Naive B cell (primary cell): ENCODE results near the gene LCNL1. TPM values are rescaled to one million over a fixed set of nuclear protein-coding genes. Genes with fewer than 3 reads are reported as not detected.

ENCODE experiments used
- ATAC-seq, 2 donors: fragments of 150-1000 bp; cut with Tn5 transposase; 2 replicates each; pipeline ENCODE4 v1.10.0; 2021; ENCODE audit warnings: low read depth in 2 of 2, mild to moderate bottlenecking in 2 of 2, moderate library complexity in 2 of 2
- DNase-seq: peaks from one replicate; pipeline ENCODE4 v3.0.0; 2022
- H3K27ac Mint-ChIP-seq, 6 donors: one replicate each; pipeline ENCODE4 v1.8.0; 2020 to 2022; ENCODE audit warnings: mild to moderate bottlenecking in 6 of 6, mixed read lengths in 6 of 6, moderate library complexity in 5 of 6, inconsistent platforms in 2 of 6
- H3K27me3 Mint-ChIP-seq, 3 donors: one replicate each; pipeline ENCODE4 v1.8.0; 2021 to 2022; ENCODE audit warnings: mixed read lengths in 3 of 3, mild to moderate bottlenecking in 1 of 3
- H3K36me3 Mint-ChIP-seq, 2 donors: one replicate each; pipeline ENCODE4 v1.8.0; 2020 to 2022; ENCODE audit warnings: mixed read lengths in 2 of 2, inconsistent platforms in 1 of 2, mild to moderate bottlenecking in 1 of 2
- H3K4me1 Mint-ChIP-seq, 3 donors: one replicate each; pipeline ENCODE4 v1.8.0; 2020 to 2022; ENCODE audit warnings: mixed read lengths in 3 of 3, inconsistent platforms in 1 of 3, mild to moderate bottlenecking in 1 of 3, moderate library complexity in 1 of 3
- H3K4me3 Mint-ChIP-seq, 8 donors: one replicate each; pipeline ENCODE4 v1.8.0; 2020 to 2022; ENCODE audit warnings: mild to moderate bottlenecking in 8 of 8, mixed read lengths in 8 of 8, moderate library complexity in 8 of 8, inconsistent platforms in 2 of 8
- H3K9me3 Mint-ChIP-seq, 7 donors: one replicate each; pipeline ENCODE4 v1.8.0; 2020 to 2022; ENCODE audit warnings: mixed read lengths in 7 of 7, mild to moderate bottlenecking in 5 of 7, inconsistent platforms in 2 of 7, moderate library complexity in 1 of 7
- polyA plus RNA-seq, 6 donors: library from polyadenylated mRNA; unstranded; fragments of 300-500 nt; fragmentation: Illumina TruSeq; gene quantifications; one replicate each; pipeline ENCODE4 v1.2.3, GENCODE V29; 2021; ENCODE audit warnings: low read depth in 6 of 6

Gene LCNL1
- polyA plus RNA-seq, result not detected

DNA sequence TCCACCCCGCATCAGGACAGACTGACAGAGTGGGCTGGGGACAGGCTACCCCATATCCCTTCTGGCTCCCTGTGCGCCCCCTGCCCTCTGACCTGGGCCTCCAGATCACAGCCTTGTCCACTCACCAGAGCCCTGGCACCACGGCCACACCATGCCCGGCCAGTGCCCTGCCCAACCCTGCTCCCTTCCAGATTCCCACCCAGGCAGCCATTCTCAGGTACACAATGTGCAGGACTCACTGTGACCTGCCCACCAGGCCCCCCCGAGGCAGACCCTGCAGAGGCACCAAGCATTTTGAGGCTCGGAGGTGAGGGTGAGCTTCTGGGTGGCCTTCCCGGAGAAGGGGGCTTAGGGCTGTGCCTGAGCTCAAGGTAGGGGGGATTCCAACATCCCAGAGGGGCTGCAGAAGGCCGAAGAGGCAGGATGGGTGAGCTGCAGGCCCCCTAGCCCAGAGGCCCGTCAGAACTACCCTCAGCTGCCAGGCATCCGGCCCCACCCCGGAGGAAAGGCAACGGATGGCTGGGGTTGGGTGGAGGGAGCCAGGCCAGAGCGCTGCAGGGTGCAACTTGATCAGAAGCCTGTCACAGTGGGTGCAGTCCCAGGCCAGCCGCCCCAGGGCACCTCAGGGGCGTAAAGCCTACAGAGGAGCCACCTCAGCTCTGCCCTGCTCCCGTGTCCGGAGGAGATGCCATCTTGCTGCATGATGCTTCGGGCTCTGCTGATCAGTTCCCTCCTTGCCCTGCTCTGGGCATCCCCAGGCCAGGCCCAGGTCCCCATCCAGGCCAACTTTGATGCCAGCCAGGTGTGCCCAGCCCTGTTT lies at the start of gene LCNL1:
TSS of gene LCNL1 (plus strand) at position 762 of the 820 bp plus-strand sequence. CDS start 594 bp downstream, outside the sequence.
- Mint-ChIP-seq H3K27me3 (peaks cover 6 to 65% (median 30%) of the 10 kb centered on the region in 3 donors), H3K9me3 (no peaks in the 10 kb centered on the region), H3K36me3 (peaks cover 0 to 8% of the 10 kb centered on the region in 2 donors), H3K4me3 (peak within 1 kb of the TSS in 1 of 8 donors; percentile 17), H3K4me1 (peaks cover 0 to 4% (median 2%) of the 10 kb centered on the region in 3 donors), H3K27ac (no peak within 1 kb of the TSS)
- ATAC-seq, result no peak
- no peak for DNase-seq

DNA sequence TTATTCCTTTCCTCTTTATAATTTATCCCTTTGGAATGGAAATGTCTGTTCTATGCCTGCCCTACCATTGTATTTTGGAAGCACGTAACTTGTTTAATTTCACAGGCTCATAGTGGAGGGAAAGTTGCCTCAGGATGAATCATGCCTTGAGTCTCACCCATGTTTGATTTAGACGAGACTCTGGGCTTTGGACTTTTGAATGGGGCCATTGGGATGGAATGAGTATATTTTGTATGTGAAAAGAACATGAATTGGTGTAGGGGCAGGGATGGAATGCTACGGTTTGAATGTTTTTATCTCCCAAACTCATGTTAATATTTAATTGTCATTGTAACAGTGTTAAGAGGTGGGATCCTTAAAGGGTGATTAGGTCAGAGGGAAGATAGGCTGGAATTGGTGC lies 48.5 kb upstream of the LCNL1 start:
- H3K4me1 Mint-ChIP-seq, result peaks cover 6 to 14% (median 13%) of the 10 kb centered on the region in 3 donors

DNA sequence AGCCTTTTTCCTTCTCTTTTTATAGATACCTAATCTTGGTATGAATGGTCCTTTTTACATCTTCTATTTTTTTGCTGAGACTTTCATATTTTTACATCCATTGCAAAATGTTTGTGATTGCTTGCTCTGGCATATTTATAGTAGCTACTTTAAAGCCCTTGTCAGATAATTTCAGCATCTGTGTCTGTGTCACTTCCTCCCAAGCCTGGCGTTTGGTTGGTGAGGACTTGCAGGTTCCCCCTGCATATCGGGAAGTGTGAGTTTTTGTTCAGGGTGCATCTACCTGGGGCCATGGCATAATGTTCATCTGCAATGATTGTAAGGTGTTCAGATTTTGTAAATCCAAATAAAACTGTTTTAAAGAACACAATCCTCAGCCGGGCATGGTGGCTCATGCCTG lies 47.1 kb upstream of the LCNL1 start:
- no peaks in the 10 kb centered on the region for H3K27me3 Mint-ChIP-seq
- peaks cover 4 to 6% of the 10 kb centered on the region in 2 donors for H3K36me3 Mint-ChIP-seq
- ATAC-seq (no peak), DNase-seq (no peak)
- H3K4me3 Mint-ChIP-seq, result no peak overlapping the region
- H3K4me1 Mint-ChIP-seq, result peaks cover 6 to 15% (median 12%) of the 10 kb centered on the region in 3 donors
- no peak overlapping the region for H3K27ac Mint-ChIP-seq
- H3K9me3 Mint-ChIP-seq, result no peaks in the 10 kb centered on the region

More for the DNA sequence above, 48.5 kb upstream of the LCNL1 start:
- no peak overlapping the region for H3K27ac Mint-ChIP-seq
- no peaks in the 10 kb centered on the region for H3K27me3 Mint-ChIP-seq
- ATAC-seq, result no peak
- DNase-seq, result no peak
- peaks cover 3 to 4% of the 10 kb centered on the region in 2 donors for H3K36me3 Mint-ChIP-seq
- no peak overlapping the region for H3K4me3 Mint-ChIP-seq
- no peaks in the 10 kb centered on the region for H3K9me3 Mint-ChIP-seq

DNA sequence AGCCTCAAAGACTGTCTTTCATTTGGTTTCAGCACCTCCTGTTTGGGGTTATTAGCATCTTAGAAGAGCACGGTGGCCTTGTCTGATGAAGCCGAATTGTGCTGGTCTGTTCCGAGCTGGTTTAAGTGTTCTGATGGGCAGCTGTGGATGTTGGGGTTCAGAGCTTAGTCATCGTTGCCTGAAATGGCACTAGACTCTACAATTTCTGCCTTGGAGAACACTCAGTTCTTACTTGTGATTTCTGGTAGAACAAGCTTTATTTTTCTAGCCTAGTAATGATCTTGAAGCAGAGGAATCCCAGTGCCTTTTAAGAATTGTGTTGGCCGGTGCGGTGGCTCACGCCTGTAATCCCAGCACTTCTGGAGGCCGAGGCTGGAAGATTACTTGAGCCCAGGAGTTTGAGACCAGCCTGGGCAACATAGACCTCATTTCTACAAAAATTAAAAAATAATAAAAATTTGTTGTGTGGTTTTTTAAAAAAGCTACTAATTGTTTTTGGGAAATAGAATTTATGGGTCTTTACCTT lies 46.1 kb upstream of the LCNL1 start:
- H3K27me3 Mint-ChIP-seq, result no peaks in the 10 kb centered on the region
- H3K4me3 Mint-ChIP-seq, result no peak overlapping the region

DNA sequence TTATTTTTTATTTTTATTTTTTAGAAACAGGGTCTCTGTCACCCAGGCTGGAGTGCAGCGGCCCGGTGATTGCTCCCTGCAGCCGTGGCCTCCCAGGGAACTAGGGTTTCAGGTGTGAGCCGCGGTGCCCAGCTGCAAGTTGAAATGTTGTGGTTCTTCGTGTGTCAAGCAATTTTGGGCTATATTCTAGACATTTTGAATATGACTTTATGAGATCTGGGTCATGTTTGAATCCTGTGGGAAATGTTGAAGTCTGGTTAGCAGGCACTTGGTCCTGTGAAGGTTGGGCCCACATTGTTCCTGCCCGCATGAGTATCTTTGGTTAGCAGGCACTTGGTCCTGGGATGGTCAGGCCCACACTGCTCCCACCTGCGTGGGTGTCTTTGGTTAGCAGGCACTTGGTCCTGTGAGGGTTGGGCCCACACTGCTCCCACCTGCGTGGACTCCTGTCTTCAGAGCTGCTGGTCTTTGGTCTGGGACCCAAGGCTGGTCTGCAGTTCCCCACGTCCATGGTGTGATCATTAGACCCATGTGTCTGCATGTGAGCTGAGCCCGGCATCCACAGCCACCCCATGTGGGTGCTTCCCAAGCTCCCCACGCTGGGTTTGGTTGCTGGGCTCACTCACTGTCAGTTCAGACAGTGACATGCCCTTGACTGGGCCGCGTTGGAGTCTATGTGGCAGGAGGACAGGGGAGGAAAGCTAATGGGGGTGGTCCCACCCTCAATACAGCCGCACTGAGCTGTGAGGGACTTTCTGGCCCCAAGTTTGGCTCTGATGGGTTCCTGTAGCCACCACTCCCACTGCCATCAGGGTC lies 45.4 kb upstream of the LCNL1 start:
- ATAC-seq (no peak), DNase-seq (no peak)
- Mint-ChIP-seq H3K27me3 (no peaks in the 10 kb centered on the region), H3K36me3 (peaks cover 4 to 6% of the 10 kb centered on the region in 2 donors), H3K4me3 (no peak overlapping the region), H3K4me1 (peaks cover 6 to 18% (median 10%) of the 10 kb centered on the region in 3 donors), H3K9me3 (no peaks in the 10 kb centered on the region), H3K27ac (peak overlapping the region in 1 of 6 donors; percentile 34)

More for the DNA sequence above, 46.1 kb upstream of the LCNL1 start:
- Mint-ChIP-seq H3K36me3 (peaks cover 4 to 6% of the 10 kb centered on the region in 2 donors), H3K27ac (peak overlapping the region in 1 of 6 donors; percentile 67), H3K4me1 (peaks cover 6 to 15% (median 10%) of the 10 kb centered on the region in 3 donors), H3K9me3 (no peaks in the 10 kb centered on the region)
- no peak for ATAC-seq
- DNase-seq, result no peak

DNA sequence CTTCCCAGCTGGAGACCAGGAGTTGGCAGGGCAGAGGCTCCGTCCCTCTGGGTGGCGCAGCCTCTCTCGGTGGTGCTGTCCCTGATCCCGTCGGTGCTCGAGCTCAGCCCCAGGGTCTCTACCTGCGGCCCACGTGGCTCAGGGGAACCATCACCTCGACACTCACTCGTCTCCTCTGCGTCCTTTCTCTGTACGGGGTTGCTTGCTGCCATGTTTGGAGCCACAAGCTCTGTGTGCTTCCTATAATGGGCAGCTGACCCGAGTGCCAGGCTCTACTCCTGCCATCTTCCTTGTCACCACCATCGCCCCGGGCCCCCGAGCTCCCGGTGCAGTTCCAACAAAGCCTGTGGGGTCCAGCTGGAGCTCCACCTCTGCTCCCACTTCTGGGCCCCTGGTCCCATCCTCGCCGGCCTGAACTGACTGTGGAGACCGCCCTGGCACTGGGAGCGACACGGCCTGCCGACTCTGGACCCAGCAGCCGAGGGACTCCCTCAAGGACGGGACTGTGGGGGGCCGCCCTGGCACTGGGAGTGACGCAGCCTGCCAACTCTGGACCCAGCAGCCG lies 43.3 kb upstream of the LCNL1 start:
- ATAC-seq (no peak), DNase-seq (no peak)
- Mint-ChIP-seq H3K9me3 (no peaks in the 10 kb centered on the region), H3K4me1 (peaks cover under 1 to 14% (median 8%) of the 10 kb centered on the region in 3 donors), H3K36me3 (peaks cover 4 to 6% of the 10 kb centered on the region in 2 donors), H3K27me3 (no peaks in the 10 kb centered on the region), H3K27ac (peak overlapping the region in 1 of 6 donors; percentile 39), H3K4me3 (peak overlapping the region in 1 of 8 donors; percentile 35)

DNA sequence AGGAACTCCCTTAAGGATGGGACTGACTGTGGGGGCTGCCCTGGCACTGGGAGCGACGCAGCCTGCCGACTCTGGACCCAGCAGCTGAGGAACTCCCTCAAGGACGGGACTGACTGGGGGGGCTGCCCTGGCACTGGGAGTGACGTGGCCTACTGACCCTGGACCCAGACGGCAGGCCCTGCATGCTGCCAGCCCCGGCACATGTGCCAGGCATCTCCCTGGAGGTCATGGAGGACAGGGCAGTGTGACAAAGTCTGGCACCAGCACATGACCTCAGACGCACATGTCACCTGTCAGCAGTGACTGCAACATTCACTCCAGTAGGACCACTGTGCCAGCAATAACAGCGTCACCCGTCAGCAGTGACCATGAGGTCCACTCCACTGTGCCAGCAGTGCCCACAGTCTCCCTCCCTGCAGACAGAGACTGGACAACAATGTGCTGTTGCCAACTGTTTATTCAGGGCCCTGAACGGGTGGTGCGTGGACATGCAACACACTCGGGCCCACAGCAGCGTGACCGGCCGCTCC lies 42.7 kb upstream of the LCNL1 start:
- ATAC-seq (no peak), DNase-seq (no peak)
- H3K27me3 Mint-ChIP-seq, result no peaks in the 10 kb centered on the region
- H3K4me3 Mint-ChIP-seq, result no peak overlapping the region
- peaks cover 6 to 18% (median 12%) of the 10 kb centered on the region in 3 donors for H3K4me1 Mint-ChIP-seq
- H3K36me3 Mint-ChIP-seq, result peaks cover 4 to 6% of the 10 kb centered on the region in 2 donors
- H3K9me3 Mint-ChIP-seq, result no peaks in the 10 kb centered on the region
- H3K27ac Mint-ChIP-seq, result no peak overlapping the region

DNA sequence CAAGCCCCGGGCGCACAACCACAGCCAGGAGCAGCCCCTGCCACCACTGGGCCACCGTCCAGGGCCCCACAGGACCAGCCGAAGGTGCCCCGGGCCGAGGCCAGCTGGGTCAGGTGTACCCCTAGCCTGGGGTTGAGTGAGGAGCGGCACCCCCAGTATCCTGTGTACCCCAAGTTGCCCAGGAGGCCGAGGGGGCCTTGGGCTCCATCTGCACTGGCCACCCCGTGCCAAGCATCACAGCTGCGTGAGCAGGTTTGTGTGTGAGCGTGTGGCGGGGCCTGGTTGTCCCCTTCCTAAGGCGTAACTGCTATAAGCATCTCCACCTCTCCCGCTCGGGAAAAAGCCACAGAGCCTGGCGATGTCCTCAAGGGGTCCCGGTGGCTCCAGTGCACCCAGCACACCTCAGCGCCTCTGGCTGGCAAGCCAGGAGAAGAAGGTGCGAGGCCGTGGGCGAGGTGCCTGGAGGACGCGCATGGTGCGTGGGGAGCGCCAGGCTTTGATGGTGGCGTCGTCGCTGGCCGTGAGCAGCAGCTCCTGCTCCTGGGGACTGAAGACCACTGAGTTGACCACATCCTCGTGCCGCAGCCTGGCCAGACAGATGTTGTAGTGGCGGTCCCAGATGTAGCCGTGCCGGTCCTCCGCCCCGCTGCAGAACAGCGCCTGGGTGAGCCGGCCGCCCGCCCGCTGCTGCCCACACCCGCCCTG lies 42.1 kb upstream of the LCNL1 start:
- H3K27ac Mint-ChIP-seq, result no peak overlapping the region
- no peak overlapping the region for H3K4me3 Mint-ChIP-seq
- ATAC-seq (no peak), DNase-seq (no peak)
- H3K27me3 Mint-ChIP-seq, result no peaks in the 10 kb centered on the region
- H3K36me3 Mint-ChIP-seq, result peaks cover 4 to 6% of the 10 kb centered on the region in 2 donors
- no peaks in the 10 kb centered on the region for H3K9me3 Mint-ChIP-seq
- H3K4me1 Mint-ChIP-seq, result peaks cover 6 to 18% (median 12%) of the 10 kb centered on the region in 3 donors

DNA sequence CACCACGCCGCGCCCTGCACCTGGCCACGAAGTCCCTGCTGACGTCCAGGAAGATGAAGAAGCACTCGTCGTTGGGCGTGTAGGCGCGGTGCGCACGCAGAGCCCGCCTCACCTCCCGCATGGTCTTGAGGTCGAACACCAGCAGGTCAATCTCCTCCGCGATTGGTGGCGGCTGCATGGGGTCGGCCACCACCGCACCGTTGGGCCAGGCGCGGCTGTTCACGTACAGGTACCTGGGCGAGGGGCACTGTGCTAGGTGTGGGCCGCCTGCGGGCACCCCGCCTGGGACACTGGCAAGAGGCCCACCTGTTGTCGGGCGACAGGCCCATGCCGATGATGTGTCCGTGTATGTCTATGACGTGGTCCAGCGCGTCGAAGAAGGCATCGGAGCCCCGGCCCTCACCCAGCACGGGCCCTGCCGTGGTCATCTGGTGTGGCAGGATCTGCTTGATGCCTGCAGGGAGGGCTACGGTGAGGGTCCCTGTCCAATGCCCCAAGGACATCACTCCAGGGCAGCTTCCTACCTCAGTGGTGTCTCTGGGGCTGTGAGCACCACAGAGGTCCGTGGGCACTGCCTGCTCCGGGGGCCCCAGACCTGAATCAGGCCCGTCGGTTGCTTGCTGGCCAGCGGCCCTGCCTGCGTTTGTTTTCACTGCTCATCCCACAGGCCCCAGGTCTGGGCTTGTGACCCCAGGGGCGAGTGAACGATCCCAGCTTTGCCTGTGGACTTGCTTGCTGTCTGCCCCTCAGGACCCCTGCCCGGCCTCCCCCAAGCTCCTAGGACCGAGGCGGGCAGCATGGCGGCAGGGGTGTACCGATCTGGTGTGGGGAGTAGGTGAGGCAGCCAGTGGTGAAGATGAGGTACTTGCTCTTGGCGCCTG lies 41.3 kb upstream of the LCNL1 start:
- Mint-ChIP-seq H3K36me3 (peaks cover 4 to 6% of the 10 kb centered on the region in 2 donors), H3K4me3 (peak overlapping the region in 2 of 8 donors; percentile 15 to 21), H3K9me3 (no peaks in the 10 kb centered on the region), H3K27ac (peak overlapping the region in 1 of 6 donors; percentile 56), H3K27me3 (no peaks in the 10 kb centered on the region), H3K4me1 (peaks cover 6 to 14% (median 12%) of the 10 kb centered on the region in 3 donors)
- ATAC-seq, result no peak
- no peak for DNase-seq

DNA sequence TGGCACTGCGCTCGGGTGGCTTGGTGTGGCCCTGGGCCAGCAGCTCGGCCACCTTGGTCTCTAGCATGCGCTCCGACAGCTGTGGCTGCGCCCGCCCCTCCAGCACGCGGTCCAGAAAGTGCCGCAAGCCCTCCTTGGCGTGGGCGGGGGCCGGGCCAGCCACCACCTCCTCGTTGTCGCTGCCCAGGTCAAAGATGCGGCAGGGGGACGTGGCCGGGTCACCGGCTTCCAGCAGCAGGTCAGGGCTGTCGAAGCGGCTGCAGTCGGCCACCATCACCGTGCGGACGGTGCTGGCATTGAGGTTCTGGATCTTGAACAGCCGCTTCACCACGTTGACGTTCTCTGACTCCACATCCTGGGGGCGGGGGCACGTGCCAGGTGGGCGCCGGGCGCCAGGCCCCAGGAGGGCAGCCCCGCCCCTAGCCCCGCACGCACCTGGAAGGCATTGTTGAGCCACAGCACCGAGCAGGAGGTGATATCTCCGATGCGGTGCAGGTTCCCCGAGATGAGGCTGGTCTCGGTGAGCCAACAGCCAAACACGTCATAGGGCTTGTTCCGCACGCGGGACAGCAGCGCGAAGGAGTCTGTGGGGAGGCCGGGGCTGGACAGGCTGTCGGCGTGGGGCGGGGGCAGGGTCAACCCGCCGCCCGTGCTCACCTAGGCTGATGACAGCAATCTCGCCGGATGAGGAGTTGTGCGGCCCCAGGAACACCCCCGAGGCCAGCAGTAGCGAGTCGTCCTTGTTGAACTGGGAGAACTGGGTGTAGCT lies 40.5 kb upstream of the LCNL1 start:
- Mint-ChIP-seq H3K36me3 (peaks cover 4 to 6% of the 10 kb centered on the region in 2 donors), H3K9me3 (no peaks in the 10 kb centered on the region), H3K4me3 (peak overlapping the region in 4 of 8 donors; percentile 15 to 80 (median 59)), H3K27ac (peak overlapping the region in 1 of 6 donors; percentile 56), H3K27me3 (no peaks in the 10 kb centered on the region), H3K4me1 (peaks cover 6 to 13% (median 8%) of the 10 kb centered on the region in 3 donors)
- ATAC-seq (no peak), DNase-seq (no peak)

DNA sequence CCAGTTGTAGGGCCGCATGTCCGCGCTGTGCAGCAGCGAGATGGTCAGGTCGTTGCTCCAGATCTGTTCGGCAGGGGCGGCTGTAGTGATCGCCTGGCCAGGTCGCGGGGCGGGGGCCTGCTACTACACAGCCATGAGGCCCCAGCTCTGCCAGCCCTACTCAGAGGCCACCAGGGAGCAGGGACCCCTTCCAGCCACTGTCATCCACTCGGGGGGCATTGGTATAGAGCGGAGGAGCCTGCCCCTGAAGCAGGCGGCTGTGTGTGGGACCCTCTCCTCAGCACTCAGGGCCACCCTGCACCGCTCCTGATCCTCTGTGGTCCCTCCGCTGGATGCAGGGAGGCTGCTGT lies 39.9 kb upstream of the LCNL1 start:
- Mint-ChIP-seq H3K4me3 (peak overlapping the region in 4 of 8 donors; percentile 54 to 80 (median 65)), H3K27me3 (no peaks in the 10 kb centered on the region), H3K9me3 (no peaks in the 10 kb centered on the region), H3K27ac (peak overlapping the region in 3 of 6 donors; percentile 26 to 76 (median 42)), H3K4me1 (peaks cover 6 to 13% (median 8%) of the 10 kb centered on the region in 3 donors), H3K36me3 (peaks cover 4 to 6% of the 10 kb centered on the region in 2 donors)
- ATAC-seq, result no peak
- no peak for DNase-seq
